Omental fat pad (tissue), 4 donors: Measurements from ENCODE around the gene SIX2. TPM values are rescaled to one million over a fixed set of nuclear protein-coding genes. Genes with fewer than 3 reads are reported as not detected.

Source experiments
- ATAC-seq: fragments of 150-250 bp; one replicate; pipeline ENCODE4 v1.9.1; 2016; ENCODE audit warnings: mild to moderate bottlenecking, moderate library complexity; ENCODE audit not compliant: low FRiP score
- DNase-seq: peaks from one replicate; pipeline ENCODE4 v3.0.0-alpha.2; 2019; ENCODE audit warnings: low spot score
- total RNA-seq, 4 donors: library from RNA; depleted of rRNA; stranded (reverse); fragments of >200 nt; gene quantifications; one replicate each; pipeline ENCODE4 v1.1.0, GENCODE V29; 2016
- TF ChIP-seq, protein P1 (sequence below), 3 donors: fragments of 450-650 bp; IDR thresholded peaks; one replicate each; pipeline ENCODE4 v1.5.1; 2016 to 2017; ENCODE audit warnings: antibody characterized with exemption in 3 of 3, mild to moderate bottlenecking in 3 of 3, moderate library complexity in 2 of 3

Gene SIX2
- total RNA-seq, 4 donors from 2014 or later = 3.6 to 26.3 (median 12.7) TPM

- DNase-seq (no peak), ATAC-seq (no peak)
- TF ChIP-seq, protein P1, sequence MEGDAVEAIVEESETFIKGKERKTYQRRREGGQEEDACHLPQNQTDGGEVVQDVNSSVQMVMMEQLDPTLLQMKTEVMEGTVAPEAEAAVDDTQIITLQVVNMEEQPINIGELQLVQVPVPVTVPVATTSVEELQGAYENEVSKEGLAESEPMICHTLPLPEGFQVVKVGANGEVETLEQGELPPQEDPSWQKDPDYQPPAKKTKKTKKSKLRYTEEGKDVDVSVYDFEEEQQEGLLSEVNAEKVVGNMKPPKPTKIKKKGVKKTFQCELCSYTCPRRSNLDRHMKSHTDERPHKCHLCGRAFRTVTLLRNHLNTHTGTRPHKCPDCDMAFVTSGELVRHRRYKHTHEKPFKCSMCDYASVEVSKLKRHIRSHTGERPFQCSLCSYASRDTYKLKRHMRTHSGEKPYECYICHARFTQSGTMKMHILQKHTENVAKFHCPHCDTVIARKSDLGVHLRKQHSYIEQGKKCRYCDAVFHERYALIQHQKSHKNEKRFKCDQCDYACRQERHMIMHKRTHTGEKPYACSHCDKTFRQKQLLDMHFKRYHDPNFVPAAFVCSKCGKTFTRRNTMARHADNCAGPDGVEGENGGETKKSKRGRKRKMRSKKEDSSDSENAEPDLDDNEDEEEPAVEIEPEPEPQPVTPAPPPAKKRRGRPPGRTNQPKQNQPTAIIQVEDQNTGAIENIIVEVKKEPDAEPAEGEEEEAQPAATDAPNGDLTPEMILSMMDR (IDR thresholded peaks at IDR 0.05) = no peak
These were observed 42.2 kb downstream of the SIX2 start for GRCh38 chr2:44967056-44967455.

- ATAC-seq (peak; percentile 53), DNase-seq (no peak)
- TF ChIP-seq, protein P1 (IDR thresholded peaks at IDR 0.05) = no peak
These were observed 43.6 kb downstream of the SIX2 start for GRCh38 chr2:44965684-44966083.

DNA sequence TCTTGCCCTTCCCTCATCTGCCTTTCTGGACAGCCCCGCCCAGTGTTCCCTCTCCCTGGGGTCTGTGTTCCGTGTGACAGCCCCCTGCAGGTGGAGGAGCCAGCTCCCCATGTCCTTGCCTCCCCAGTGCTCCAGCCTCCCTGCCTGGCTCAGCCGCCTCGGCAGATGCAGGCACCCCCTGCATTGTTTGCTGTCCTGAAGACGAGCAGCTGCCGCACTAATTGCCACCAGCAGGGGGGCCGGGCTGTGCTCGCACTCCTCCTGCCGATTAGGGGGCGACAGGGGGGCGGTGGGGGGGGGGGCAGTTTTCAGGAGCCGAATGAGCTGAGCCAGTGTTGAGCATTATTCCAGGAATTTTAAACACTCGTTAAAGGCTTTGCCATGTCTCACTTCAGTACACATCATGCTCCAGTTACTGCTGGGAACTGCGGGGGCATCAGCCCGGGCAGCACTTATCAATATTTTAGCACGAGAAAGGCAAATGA is 44.5 kb downstream of the SIX2 start:
- TF ChIP-seq, protein P1 (IDR thresholded peaks at IDR 0.05) = no peak
- no peak for DNase-seq
- no peak for ATAC-seq

GRCh38 chr2:44962176-44962695 is 47.0 kb downstream of the SIX2 start:
- TF ChIP-seq, protein P1 (IDR thresholded peaks at IDR 0.05) = no peak
- no peak for ATAC-seq
- no peak for DNase-seq

DNA sequence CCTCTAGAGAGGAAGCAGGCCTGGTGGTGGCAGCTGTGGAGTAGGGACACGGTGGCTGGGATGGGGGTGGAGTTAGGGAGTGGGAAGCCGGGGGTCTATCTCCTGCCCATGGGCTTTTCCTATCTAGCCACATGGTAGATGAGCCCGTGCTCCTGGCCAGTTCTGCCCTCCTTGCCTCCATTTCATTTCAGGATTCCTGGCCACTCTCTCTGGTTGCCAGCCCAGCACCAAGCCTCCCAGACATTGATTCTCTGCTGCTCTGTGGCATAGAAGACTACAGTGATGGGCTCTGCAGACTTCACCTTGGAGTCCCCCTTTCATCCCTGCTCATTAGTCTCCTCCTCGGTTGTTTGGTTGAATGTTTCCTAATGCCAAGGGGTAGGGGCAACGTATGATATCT is 48.4 kb downstream of the SIX2 start:
- TF ChIP-seq, protein P1 (IDR thresholded peaks at IDR 0.05) = no peak
- ATAC-seq (no peak), DNase-seq (no peak)

DNA sequence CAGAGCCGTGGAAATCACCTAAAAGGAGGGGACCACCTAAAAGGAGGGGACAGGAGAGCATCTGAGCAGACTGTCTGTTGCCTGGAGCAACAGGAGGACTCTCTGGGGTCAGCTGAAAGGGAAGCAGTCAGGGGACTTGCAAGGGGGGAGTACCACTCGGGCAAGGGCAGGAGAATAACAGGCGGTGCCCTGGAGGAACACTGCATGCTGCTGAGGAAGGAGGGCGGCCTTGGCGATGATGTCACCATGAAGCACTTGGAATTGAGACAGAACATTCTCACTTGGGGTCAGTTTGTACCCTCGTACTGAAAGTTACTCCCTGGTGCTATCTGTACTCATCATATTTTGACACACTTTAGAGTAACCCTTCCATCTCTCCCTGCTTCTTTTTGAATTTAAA is 49.4 kb downstream of the SIX2 start:
- TF ChIP-seq, protein P1 (IDR thresholded peaks at IDR 0.05) = no peak
- ATAC-seq (no peak), DNase-seq (no peak)

GRCh38 chr2:44957656-44958327 is 51.5 kb downstream of the SIX2 start:
- DNase-seq (no peak), ATAC-seq (no peak)
- TF ChIP-seq, protein P1 (IDR thresholded peaks at IDR 0.05) = no peak
